HG03378 (cell line): ENCODE measurements around the gene NHERF2.
"Not testable (repeated sequence)": the region's sequence is repeated elsewhere in the genome, so short reads cannot be mapped to it uniquely, and the experiment has no call there.

Experiments
- ATAC-seq: cut with Tn5 transposase; IDR thresholded peaks from one replicate; pipeline ENCODE4 v1.9.1; 2021; ENCODE audit warnings: mild to moderate bottlenecking, moderate library complexity; ENCODE audit not compliant: unreplicated experiment

The NHERF2 gene

DNA sequence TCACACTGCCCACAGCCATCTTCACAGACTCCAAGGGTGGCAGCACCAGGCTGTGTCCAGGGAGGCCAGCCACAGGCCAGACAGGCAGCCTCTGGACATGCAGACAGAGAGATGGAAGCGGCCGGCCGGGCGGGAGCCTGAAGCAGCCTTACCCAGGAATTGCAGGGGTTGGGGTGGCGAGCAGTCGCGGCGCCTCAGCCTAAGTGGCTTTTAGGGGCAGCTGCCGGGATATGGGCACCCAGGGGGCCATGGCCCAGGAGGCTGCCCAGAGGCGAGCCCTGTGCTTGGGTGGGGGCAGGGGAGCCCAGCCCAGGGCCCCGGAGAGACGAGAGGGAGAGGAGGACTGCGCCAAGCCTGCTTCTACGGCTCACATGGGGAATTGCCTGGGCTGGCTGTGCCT is 1.5 kb upstream of the NHERF2 start:
- no peak for ATAC-seq

DNA sequence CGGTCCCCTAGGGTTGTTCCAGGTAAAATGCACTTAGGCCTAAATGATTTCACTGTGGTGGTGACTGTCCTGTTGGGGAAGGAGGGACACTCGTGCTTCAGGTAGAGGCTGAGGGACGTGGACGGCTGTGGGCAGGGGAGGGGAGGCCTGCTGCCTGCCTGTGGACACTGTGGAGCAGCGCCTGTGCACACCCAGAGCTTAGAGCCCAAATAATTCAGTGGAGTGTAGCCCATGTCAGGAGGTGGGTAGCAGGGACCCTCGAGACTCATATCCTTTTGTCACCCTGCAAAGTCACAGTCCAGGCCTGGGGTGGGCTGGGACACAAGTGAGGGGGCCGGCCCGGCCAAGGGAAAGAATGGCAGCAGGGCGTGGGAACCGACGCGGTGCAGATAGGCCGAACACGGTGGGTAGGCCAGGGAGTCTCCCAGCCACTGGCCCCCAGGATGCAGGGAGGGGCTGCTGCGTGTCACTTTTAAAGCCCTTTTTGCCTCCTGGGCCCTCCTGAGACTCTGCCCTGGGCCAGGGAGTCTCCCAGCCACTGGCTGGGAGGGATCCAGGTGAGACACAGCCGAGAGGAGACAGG is 733 bp upstream of the NHERF2 start:
- ATAC-seq, result no peak

DNA sequence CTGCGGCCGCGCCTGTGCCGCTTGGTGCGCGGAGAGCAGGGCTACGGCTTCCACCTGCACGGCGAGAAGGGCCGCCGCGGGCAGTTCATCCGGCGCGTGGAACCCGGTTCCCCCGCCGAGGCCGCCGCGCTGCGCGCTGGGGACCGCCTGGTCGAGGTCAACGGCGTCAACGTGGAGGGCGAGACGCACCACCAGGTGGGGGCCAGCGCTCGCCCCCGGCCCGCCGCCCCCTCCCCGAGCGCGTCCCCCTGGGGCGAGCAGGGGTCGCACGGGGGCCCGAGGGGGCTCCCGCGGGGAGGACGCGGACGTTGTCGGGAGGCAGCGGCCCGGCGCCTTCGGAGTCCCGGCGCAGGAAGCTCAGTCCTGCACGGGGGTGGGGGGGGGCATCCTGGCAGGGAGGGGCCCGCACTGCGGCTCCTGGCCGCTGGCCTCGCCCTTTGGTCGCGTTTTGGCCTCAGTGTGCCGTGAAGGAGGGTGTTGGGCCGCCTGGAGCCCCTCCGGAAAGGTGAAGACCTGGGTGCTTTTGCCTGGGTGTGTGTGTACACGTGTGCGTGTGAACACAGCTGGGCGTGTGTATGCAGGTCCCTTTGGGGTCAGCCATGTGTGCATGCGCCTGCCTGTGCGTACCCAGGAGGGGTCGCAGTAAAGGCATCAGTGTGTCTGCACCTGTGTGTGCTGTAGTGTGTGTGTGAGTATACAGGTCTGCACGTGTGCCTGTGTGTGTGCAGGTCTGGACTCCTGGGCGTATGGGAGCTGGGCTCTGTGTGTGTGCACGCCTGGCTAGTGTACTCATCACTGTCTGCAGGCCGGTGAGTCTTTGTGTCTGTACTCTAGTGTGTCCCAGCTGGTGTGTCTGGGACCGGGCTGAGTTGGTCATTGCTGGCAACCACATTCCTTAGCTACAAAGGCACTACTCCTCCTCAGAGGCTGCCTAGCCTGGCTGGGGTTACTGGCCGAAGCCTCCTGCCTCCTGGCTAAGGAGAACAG is 615 bp downstream of the NHERF2 start:
- no peak for ATAC-seq

DNA sequence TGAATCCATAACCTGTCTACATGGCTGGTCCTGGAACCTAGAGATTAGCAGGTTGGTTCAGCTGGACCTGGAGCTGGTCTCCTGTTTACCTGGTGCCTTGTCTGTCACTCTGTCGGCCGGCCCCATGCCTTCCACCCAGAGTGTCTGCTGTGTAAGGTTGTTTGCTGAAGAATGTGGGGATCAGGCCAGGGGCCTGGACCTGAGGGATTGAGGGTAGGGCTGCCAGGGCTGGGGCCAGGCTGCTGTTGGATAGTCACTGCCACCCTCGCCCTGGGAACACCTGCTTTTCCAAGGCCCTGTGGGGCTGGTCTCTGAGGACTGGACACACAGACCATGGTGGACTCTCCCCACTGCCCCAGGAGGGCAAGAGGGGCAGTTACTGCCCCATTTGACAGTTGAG is 1.4 kb downstream of the NHERF2 start:
- no peak for ATAC-seq

DNA sequence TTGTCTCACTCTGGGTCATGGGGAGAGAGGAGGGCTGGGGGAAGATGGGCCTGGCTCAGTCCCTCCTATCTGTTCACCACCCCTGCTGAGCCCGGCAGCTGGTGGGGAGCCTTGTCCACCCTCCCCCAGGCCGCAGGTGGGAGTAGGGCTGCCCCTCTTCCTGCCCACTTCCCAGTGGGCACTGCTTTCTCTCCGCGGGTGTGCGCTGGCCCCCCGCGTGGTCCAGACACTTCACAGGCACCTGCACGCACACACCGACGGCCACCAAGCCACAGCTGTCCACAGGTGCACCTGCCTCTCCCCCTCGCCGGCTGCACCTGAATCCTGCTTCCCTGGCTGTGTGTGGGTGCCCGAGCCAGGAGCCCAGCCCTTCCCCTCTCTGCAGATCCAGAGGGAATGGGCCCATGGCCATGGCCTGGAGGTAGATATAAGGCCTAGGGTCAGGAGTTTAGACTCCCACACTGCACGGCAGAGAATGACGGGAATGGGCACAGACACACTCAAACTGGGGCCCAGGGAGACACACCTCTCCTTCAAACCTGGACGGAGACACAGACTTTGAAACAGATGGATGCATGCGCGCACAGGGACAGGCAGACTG is 2.0 kb downstream of the NHERF2 start:
- ATAC-seq, result no peak

DNA sequence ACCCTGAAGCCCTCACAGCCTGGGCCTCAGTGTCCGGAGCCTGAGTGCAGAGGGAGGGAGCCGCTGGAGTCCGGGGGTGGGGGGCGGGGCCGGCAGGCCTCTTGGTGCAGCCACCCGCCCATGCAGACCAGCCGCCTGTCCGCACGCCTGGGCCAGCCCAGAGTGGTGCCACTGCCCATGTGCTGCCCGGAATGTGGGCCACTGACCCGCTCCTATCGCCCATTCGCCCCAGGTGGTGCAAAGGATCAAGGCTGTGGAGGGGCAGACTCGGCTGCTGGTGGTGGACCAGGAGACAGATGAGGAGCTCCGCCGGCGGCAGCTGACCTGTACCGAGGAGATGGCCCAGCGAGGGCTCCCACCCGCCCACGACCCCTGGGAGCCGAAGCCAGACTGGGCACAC is 2.6 kb downstream of the NHERF2 start:
- ATAC-seq, result no peak

DNA sequence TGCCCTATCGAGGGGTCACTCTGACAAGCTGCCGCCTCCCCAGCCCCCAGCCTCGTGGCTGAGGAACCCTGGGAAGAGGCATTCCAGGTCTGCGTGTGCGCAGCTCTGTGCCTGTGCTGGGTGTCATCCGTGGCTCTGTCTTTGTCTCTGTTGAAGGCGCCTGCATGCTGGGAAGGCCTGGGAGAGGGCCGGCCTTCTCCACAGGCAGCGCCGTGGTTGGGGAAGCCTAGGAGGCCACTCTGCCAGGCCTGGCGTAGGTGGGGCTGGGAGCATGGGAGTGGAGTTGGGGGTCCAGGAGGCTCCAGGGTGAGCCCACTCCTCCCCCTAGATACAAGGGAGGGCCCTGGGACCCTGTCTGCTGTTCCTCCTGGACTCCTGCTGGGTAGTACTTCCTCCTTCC is 3.3 kb downstream of the NHERF2 start:
- no peak for ATAC-seq

DNA sequence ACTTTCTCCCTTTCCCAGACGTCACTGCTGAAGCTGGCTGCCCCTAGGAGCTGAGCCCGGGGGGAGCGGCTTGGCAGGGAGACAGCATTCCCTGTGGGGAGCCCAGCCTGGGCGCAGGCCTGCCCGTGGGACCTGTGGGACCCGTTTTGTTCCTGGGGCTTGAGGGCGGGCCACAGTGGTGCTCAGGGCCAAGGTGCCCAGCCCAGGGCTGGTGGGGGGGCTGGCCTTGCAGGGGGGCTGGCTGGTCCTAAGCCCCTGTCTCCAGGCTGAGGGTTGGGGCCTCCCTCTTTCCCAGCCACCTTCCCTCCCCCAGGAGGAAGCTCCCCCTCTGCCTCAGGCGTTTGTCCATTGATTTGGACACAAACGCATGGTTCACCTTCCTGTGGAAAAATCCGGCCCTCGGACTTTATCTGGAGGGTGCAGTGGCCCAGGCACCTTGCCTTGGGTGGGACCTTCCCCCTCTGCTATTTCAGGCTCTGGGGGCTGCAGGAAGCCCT is 4.4 kb downstream of the NHERF2 start:
- no peak for ATAC-seq

DNA sequence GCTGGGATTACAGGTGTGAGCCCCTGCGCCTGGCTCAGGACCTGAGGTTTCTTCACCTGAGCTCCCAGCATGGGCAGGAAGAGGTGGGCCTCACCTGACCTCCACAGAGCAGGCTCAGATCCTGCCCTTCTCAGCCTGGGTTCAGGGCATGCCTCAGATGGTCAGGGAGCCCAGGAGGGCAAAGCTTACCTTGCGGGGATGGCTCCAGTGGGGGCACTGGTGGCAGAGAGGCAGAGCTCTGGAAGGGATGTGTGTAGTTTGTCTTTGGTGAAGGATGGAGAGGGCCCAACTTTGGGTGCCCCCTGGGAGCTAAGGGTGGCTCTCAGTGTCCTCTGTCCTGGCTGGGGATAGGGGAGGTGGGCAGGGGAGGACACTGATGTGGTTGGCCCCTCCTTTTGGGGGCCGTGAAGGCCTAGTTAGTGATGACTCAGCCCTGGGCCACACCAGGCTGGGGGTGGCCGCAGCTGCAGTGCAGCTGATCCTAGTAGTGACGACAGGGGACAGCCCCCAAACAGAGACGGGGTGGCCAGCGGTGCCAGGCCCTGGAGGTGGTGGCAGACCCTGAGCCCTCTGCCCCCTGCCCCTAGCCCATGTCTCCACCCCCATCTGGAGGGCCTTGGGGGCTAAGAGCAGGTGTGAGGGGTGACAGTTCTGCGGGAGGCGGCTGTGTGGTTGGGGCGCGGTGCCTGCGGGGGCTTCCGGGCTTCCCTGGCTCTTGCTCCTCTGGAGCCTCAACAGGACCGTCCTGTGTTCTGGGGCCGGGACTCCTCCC is 5.8 kb downstream of the NHERF2 start:
- no peak for ATAC-seq

DNA sequence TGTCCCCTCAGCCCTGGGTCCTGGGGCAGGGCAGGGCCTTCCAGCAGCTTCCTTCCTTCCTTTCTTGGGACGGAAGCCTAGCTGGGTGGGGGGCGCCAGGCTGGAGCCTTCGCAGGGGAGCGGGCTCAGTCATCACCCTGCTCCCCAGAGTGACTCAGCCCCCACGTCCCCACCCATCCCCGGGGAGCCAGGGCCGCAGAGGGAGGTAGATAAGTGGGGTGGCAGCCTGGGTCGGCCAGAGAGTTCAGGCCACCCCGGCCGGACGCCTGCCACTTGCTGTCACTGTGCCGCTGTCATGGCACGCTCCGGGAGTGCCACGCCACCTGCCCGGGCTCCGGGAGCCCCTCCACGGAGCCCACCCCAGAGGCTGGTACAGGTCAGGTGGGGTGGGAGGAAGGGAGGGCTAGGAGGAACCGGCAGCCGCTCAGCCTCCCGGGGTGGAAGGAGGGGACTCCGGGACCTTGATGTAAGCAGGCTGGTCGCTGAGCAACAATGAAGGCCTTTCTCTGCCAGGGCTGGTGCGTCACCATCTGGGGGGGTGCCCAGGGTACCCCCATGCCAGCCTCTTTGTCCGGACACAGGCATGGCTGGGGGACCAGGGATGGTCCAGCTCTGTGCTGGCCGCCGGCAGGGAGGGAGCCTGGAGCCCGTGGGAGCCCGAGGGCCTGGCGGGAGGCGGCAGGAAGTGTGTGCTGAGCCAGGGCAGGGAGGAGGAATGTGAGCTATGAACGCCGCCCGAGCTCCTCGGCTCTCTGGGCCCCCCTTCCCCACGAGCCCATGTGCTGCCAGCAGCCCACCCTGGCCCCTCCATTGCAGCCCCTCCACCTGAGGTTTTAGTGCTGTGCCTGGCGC is 6.6 kb downstream of the NHERF2 start:
- no peak for ATAC-seq

DNA sequence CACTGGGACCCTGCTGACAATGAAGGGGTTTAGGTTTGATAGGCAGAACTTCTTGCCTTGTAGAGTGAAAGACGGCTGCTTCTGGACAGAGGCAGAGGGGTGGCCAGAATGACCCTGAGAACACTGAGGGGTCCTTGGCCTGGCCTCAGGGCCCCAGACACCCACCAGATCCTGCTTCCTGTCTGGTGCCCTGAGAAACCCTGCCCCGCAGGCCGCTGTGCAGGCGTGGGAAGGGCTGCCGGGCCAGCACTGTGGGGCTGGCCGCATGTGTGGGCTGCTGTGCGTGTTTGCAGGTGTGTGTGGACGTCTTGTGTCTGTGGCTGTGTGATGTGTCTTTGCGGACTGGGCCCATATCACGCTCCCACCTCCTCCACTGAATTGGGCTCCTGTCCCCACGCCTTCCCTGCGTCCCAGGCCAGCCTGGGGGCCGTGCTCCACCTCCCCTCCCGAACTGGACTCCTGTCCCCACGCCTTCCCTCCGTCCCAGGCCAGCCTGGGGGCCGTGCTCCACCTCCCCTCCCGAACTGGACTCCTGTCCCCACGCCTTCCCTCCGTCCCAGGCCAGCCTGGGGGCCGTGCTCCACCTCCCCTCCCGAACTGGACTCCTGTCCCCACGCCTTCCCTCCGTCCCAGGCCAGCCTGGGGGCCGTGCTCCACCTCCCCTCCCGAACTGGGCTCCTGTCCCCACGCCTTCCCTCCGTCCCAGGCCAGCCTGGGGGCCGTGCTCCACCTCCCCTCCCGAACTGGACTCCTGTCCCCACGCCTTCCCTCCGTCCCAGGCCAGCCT is 7.4 kb downstream of the NHERF2 start:
- ATAC-seq, result not testable (repeated sequence)

DNA sequence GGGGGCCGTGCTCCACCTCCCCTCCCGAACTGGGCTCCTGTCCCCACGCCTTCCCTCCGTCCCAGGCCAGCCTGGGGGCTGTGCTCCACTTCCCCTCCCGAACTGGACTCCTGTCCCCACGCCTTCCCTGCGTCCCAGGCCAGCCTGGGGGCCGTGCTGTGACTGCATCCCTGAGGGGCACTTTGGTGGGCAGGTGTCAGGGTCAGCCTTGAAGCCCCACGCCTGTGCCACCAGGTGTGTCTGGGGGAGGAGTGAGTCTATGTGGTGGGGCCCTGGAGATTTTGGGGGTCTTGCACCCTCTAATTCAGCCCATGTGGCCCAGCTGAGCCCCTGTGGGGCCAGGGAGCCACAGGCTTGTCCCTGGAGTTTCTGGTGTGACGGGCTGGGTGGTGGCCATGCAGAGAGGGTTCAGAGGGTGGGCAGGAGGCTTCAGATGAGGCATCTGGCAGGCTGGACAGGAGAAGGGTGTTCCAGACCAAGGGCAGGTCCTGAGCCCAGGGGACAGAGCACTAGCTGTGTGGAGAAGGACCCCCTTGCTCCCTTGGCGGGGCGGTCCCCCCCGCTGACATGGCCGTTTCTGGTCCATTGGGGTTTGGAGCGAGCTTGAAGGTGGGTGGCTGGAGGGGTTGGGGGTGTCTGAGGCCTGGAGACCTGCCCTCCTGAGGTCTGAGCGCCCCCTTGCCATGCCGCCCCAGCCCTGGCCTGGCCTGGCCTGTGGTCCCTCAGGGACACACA is 8.2 kb downstream of the NHERF2 start:
- ATAC-seq, result no peak

DNA sequence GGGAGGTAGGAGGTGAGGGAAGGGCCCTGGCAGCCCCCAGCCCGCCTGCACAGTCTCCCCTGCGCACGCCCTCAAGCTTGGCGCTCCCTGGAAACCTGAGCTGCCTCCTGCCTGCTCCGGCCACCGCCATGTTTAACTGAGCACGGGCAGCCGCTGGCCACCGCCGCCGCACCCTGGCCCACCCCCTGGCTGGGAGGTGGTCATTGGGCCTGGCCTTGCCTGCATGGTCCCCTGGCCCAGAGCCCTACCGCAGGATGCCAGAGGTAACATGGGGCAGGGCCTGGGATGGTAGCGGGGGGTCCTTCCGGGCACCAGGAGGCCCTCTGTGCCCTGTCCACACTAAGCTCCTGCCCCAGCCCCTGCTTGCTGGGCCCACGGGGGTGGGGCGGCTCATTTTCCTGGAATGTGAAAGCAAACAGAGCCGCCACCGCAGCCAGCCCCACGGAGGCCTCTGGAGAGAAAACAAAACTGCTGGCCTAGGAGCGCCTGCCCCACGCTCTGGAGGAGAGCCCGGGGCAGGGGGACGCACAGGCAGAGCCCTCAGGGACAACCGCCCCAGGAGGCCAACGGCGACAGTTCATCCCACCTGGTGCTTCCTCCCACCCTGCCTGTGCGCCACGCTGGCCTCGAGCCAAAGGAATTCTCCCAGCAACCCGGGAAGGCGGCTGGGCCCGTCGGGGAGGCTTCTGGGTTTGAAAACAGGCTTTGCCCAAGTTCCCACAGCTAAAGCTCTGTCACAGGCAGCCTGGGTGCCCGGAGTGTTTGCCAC is 8.9 kb downstream of the NHERF2 start:
- ATAC-seq, result no peak

DNA sequence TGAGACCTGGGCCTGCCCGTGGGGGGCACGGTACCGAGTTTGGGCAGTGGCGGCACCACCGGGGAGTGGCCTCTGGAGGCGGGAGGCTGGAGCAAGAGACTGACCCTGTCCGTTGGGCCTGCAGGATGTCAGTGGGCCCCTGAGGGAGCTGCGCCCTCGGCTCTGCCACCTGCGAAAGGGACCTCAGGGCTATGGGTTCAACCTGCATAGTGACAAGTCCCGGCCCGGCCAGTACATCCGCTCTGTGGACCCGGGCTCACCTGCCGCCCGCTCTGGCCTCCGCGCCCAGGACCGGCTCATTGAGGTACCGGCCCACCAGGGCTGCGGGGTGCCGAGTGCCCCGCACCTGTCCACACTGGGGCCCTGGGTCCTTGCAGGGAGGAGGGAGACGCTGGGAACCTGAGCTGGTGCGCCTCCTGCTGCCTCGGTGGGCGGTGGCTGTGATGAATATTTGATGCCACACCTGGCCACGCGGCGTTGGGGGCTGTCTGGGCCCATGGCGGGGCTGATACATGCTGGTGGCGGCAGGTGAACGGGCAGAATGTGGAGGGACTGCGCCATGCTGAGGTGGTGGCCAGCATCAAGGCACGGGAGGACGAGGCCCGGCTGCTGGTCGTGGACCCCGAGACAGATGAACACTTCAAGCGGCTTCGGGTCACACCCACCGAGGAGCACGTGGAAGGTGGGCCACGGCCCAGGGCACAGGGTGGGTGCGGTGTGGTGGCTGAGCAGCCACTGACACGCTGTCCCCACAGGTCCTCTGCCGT is 9.7 kb downstream of the NHERF2 start:
- ATAC-seq, result no peak

DNA sequence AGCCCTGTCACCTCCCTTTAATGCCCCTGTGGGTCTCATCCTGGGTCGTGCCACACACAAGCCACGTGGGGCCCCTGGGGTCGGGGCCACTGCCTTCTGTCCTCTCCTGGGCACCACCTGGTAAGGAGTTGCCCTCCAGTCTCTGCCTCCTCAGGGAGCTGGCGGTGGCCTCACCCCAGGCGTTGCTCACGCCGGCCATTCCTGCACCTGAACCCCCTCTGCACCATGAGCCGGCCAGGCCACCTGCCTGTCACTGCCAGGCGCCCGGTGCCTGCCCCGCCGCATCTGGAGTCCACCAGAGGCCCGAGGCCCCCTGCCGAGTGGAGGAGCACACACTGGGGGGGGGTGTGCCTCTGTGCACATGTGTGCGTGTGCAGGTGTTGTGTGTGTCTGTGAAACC is 10.4 kb downstream of the NHERF2 start:
- no peak for ATAC-seq

DNA sequence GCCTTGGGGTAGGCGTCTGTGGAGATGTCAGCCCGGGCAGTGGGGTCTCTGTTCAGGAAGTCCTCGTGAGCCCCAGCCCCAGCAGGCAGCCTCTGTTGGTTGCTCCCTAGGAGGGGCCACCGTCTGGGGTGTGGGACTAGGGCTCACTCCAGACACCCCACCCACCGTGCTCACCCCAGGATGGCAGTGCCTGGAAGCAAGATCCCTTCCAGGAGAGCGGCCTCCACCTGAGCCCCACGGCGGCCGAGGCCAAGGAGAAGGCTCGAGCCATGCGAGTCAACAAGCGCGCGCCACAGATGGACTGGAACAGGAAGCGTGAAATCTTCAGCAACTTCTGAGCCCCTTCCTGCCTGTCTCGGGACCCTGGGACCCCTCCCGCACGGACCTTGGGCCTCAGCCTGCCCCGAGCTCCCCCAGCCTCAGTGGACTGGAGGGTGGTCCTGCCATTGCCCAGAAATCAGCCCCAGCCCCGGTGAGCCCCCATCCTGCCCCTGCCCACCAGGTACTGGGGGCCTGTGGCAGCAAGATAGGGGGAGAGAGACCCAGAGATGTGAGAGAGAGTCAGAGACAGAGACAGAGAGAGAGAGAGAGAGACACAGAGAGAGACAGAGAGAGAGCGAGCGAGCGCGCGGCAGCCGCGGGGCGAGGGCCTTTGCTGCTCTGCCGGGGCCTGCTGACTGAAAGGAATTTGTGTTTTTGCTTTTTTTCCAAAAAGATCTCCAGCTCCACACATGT is 11.1 kb downstream of the NHERF2 start:
- no peak for ATAC-seq
